WTC11 (cell line): ENCODE data around the gene COL18A1. TPM values are rescaled to one million over a fixed set of nuclear protein-coding genes. Genes with fewer than 3 reads are reported as not detected.

Source experiments
- ATAC-seq: fragments of 200-7000 bp; cut with Tn5 transposase; 2 replicates; pipeline ENCODE4 v1.10.0; 2021; ENCODE audit warnings: mild to moderate bottlenecking, moderate library complexity
- CTCF ChIA-PET: fragments of 300-600 bp; sonication (Branson Sonifier 250); formaldehyde crosslinking; loops from one replicate; lab custom pipeline; 2021; ENCODE audit warnings: antibody characterized with exemption; lab: Charles Lee
- POLR2A ChIA-PET: fragments of 350-600 bp; sonication (Branson Sonifier 250); formaldehyde crosslinking; loops from one replicate; lab custom pipeline; 2021; ENCODE audit warnings: antibody characterized with exemption; lab: Charles Lee
- DNase-seq: peaks from one replicate; pipeline ENCODE4 v3.0.0; 2021; ENCODE audit warnings: low spot score
- H3K27ac Mint-ChIP-seq: 2 replicates; pipeline ENCODE4 v1.8.0; 2021; ENCODE audit warnings: mixed read lengths
- H3K27me3 Mint-ChIP-seq: 2 replicates; pipeline ENCODE4 v1.8.0; 2021; ENCODE audit warnings: low read depth, mild to moderate bottlenecking, moderate library complexity, mixed read lengths
- H3K36me3 Mint-ChIP-seq: 2 replicates; pipeline ENCODE4 v1.8.0; 2021; ENCODE audit warnings: mixed read lengths
- H3K4me1 Mint-ChIP-seq: 2 replicates; pipeline ENCODE4 v1.8.0; 2022; ENCODE audit warnings: mixed read lengths
- H3K4me3 Mint-ChIP-seq: 2 replicates; pipeline ENCODE4 v1.8.0; 2021; ENCODE audit warnings: mild to moderate bottlenecking, moderate library complexity, mixed read lengths
- H3K9me3 Mint-ChIP-seq: 2 replicates; pipeline ENCODE4 v1.8.0; 2021; ENCODE audit warnings: mixed read lengths
- FOXP1 ChIP-seq: sonication (generic); formaldehyde crosslinking; IDR thresholded peaks from 2 replicates; pipeline ENCODE4 v1.8.0; 2022; ENCODE audit warnings: missing genetic modification reagents, mild to moderate bottlenecking, moderate library complexity, borderline replicate concordance
- HMGA2 ChIP-seq: fragments of 250-450 bp; sonication (Bioruptor Pico); IDR thresholded peaks from 2 replicates; pipeline ENCODE4 v1.4.0; 2021; ENCODE audit warnings: mild to moderate bottlenecking, moderate library complexity
- JUN ChIP-seq: sonication (generic); formaldehyde crosslinking; IDR thresholded peaks from 2 replicates; pipeline ENCODE4 v1.8.0; 2023; ENCODE audit warnings: mild to moderate bottlenecking, missing genetic modification reagents
- MXD4 ChIP-seq: fragments of 250-450 bp; sonication (Bioruptor Pico); IDR thresholded peaks from 2 replicates; pipeline ENCODE4 v1.8.0; 2021; ENCODE audit warnings: mild to moderate bottlenecking, moderate library complexity, borderline replicate concordance
- MYBL2 ChIP-seq: sonication (generic); formaldehyde crosslinking; IDR thresholded peaks from 2 replicates; pipeline ENCODE4 v1.8.1; 2023; ENCODE audit warnings: mild to moderate bottlenecking, moderate library complexity, missing genetic modification reagents
- NFATC4 ChIP-seq: fragments of 250-450 bp; sonication (Bioruptor Pico); IDR thresholded peaks from 2 replicates; pipeline ENCODE4 v1.9.0; 2021; ENCODE audit warnings: mild to moderate bottlenecking
- SMAD3 ChIP-seq: sonication (generic); formaldehyde crosslinking; IDR thresholded peaks from 2 replicates; pipeline ENCODE4 v1.8.0; 2022; ENCODE audit warnings: missing genetic modification reagents, mild to moderate bottlenecking, borderline replicate concordance
- SMAD4 ChIP-seq: sonication (generic); formaldehyde crosslinking; IDR thresholded peaks from 2 replicates; pipeline ENCODE4 v1.8.0; 2022; ENCODE audit warnings: mild to moderate bottlenecking, missing genetic modification reagents
- SP1 ChIP-seq: sonication (generic); formaldehyde crosslinking; conservative IDR thresholded peaks from 2 replicates; pipeline ENCODE4 v1.8.1; 2022; ENCODE audit warnings: missing genetic modification reagents
- TCF7 ChIP-seq: sonication (generic); formaldehyde crosslinking; IDR thresholded peaks from 2 replicates; pipeline ENCODE4 v1.8.0; 2022; ENCODE audit warnings: mild to moderate bottlenecking, low read depth, missing genetic modification reagents, moderate library complexity
- TEAD4 ChIP-seq: sonication (generic); formaldehyde crosslinking; IDR thresholded peaks from 2 replicates; pipeline ENCODE4 v1.8.0; 2022; ENCODE audit warnings: mild to moderate bottlenecking, missing genetic modification reagents
- ZNF121 ChIP-seq: sonication (generic); formaldehyde crosslinking; IDR thresholded peaks from 2 replicates; pipeline ENCODE4 v1.8.0; 2023; ENCODE audit warnings: missing genetic modification reagents
- ZNF138 ChIP-seq: sonication (generic); formaldehyde crosslinking; conservative IDR thresholded peaks from 2 replicates; pipeline ENCODE4 v1.8.1; 2022; ENCODE audit warnings: mild to moderate bottlenecking, moderate library complexity, missing genetic modification reagents
- total RNA-seq: library from RNA; stranded (reverse); gene quantifications from 3 replicates; pipeline ENCODE4 v1.2.3, GENCODE V29; 2021
- TF ChIP-seq, protein P1 (sequence below): fragments of 200-600 bp; IDR thresholded peaks from 2 replicates; pipeline ENCODE4 v1.8.0; 2022; ENCODE audit warnings: antibody characterized with exemption
- TF ChIP-seq, protein P2 (sequence below): sonication (generic); formaldehyde crosslinking; IDR thresholded peaks from 2 replicates; pipeline ENCODE4 v1.8.1; 2023; ENCODE audit warnings: mild to moderate bottlenecking, missing genetic modification reagents, moderate library complexity
- TF ChIP-seq, protein P3 (sequence below): sonication (generic); formaldehyde crosslinking; IDR thresholded peaks from 2 replicates; pipeline ENCODE4 v1.8.0; 2022; ENCODE audit warnings: missing genetic modification reagents

The COL18A1 gene
- total RNA-seq, 1 experiment from 2014 or later: 231 TPM

DNA sequence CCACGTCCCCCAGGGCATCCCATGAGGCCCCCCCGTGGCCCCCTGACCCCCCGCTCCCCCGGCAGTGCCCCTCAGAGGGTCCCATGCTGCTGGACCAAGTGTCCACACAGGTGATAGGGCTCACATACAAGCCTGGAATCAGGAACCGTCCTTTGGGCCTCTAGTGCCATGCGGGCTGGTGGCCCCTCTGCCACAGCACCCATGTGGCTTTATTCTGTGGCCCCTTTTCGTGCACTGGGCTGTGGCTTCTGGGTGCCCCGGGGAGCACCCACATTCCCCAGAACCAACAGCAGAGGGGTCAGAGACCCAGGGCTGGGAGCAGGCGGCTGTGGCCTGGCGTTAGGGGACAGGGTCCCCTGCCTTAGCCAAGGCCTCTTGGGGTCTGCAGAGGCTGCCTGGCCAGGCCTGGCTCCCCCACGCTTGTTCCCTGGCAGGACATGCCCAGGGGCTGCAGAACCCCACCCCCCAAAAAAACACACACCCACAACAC is 105.5 kb downstream of the COL18A1 start (continued):
- TF ChIP-seq, protein P1, sequence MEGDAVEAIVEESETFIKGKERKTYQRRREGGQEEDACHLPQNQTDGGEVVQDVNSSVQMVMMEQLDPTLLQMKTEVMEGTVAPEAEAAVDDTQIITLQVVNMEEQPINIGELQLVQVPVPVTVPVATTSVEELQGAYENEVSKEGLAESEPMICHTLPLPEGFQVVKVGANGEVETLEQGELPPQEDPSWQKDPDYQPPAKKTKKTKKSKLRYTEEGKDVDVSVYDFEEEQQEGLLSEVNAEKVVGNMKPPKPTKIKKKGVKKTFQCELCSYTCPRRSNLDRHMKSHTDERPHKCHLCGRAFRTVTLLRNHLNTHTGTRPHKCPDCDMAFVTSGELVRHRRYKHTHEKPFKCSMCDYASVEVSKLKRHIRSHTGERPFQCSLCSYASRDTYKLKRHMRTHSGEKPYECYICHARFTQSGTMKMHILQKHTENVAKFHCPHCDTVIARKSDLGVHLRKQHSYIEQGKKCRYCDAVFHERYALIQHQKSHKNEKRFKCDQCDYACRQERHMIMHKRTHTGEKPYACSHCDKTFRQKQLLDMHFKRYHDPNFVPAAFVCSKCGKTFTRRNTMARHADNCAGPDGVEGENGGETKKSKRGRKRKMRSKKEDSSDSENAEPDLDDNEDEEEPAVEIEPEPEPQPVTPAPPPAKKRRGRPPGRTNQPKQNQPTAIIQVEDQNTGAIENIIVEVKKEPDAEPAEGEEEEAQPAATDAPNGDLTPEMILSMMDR: no peak
- no peak for TF ChIP-seq TCF7 (CRISPR knock-in tag)
- TF ChIP-seq HMGA2 (CRISPR knock-in tag): no peak
- TF ChIP-seq SP1 (CRISPR knock-in tag): no peak
- TF ChIP-seq ZNF121: no peak
- no peak for TF ChIP-seq FOXP1 (CRISPR knock-in tag)
- TF ChIP-seq, protein P2, sequence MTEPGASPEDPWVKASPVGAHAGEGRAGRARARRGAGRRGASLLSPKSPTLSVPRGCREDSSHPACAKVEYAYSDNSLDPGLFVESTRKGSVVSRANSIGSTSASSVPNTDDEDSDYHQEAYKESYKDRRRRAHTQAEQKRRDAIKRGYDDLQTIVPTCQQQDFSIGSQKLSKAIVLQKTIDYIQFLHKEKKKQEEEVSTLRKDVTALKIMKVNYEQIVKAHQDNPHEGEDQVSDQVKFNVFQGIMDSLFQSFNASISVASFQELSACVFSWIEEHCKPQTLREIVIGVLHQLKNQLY: no peak
- TF ChIP-seq SMAD4 (CRISPR knock-in tag): no peak
- no peak for TF ChIP-seq SMAD3 (CRISPR knock-in tag)
- no peak for TF ChIP-seq TEAD4 (CRISPR knock-in tag)
- TF ChIP-seq MYBL2 (CRISPR knock-in tag): no peak

DNA sequence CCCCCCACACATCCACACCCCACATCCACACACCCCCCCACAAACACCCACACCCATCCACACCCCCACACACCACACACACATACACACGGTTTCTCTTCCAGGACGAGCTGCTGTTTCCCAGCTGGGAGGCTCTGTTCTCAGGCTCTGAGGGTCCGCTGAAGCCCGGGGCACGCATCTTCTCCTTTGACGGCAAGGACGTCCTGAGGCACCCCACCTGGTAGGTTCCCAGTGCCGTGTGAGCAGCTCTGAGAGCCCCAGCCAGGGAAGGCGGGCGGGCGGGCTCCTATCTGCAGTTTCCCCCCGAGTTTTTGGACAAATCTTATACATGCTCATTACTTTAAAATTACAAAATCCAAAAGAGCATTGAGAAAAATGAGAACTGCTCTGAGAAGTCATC is 106.0 kb downstream of the COL18A1 start:
- no peak for DNase-seq
- Mint-ChIP-seq H3K9me3 (no peaks in the 10 kb centered on the region), H3K4me3 (no peak overlapping the region), H3K27me3 (no peaks in the 10 kb centered on the region; the same call in 1 of the 2 replicates)
- TF ChIP-seq MXD4 (CRISPR knock-in tag): no peak
- TF ChIP-seq, all 79 proteins: peak for 0
- POLR2A ChIA-PET: no interaction called here
- peaks cover 8% of the 10 kb centered on the region for H3K36me3 Mint-ChIP-seq
- CTCF ChIA-PET: interaction anchor here (0.6 kb wide), 1 partner anchor 187 kb away, joined by 6 read pairs; no protein-coding TSS in a partner anchor
- no peaks in the 10 kb centered on the region for H3K4me1 Mint-ChIP-seq
- H3K27ac Mint-ChIP-seq: no peak overlapping the region
- ATAC-seq: no peak

DNA sequence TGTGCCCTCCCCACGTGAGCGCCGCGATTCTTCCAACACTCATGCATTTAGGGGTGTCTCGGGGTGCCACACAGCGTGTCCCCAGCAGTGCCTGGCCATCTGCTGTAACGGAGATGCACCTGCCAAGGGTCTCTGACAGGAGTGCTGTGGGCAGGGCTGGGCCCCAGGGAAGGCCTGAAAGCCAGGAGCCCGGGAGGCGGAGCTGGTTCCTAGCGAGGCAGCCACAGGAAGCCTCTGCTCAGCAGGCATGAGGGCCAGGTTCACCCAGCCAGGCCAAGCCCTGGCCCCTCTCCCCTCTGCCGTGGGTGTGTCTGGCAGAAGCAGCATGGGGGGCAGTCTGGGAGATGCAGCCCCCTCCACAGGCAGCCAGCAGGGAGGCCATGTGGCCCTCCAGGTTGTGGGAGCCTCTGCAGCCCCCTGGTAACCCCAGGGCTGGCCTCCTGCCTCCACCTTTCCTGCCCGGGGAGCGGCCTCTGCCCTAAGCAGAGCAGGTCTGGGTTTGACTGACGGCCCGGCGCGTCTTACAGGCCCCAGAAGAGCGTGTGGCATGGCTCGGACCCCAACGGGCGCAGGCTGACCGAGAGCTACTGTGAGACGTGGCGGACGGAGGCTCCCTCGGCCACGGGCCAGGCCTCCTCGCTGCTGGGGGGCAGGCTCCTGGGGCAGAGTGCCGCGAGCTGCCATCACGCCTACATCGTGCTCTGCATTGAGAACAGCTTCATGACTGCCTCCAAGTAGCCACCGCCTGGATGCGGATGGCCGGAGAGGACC is 106.9 kb downstream of the COL18A1 start:
- no peak; the same call in 1 of the 2 replicates for ATAC-seq
- POLR2A ChIA-PET: no interaction called here
- no peak overlapping the region for H3K27ac Mint-ChIP-seq
- peaks cover 8% of the 10 kb centered on the region for H3K36me3 Mint-ChIP-seq
- no peak overlapping the region for H3K4me3 Mint-ChIP-seq
- no peaks in the 10 kb centered on the region for H3K9me3 Mint-ChIP-seq
- TF ChIP-seq NFATC4 (CRISPR knock-in tag): no peak
- TF ChIP-seq JUN (CRISPR knock-in tag): no peak
- TF ChIP-seq ZNF138: no peak
- TF ChIP-seq, protein P3, sequence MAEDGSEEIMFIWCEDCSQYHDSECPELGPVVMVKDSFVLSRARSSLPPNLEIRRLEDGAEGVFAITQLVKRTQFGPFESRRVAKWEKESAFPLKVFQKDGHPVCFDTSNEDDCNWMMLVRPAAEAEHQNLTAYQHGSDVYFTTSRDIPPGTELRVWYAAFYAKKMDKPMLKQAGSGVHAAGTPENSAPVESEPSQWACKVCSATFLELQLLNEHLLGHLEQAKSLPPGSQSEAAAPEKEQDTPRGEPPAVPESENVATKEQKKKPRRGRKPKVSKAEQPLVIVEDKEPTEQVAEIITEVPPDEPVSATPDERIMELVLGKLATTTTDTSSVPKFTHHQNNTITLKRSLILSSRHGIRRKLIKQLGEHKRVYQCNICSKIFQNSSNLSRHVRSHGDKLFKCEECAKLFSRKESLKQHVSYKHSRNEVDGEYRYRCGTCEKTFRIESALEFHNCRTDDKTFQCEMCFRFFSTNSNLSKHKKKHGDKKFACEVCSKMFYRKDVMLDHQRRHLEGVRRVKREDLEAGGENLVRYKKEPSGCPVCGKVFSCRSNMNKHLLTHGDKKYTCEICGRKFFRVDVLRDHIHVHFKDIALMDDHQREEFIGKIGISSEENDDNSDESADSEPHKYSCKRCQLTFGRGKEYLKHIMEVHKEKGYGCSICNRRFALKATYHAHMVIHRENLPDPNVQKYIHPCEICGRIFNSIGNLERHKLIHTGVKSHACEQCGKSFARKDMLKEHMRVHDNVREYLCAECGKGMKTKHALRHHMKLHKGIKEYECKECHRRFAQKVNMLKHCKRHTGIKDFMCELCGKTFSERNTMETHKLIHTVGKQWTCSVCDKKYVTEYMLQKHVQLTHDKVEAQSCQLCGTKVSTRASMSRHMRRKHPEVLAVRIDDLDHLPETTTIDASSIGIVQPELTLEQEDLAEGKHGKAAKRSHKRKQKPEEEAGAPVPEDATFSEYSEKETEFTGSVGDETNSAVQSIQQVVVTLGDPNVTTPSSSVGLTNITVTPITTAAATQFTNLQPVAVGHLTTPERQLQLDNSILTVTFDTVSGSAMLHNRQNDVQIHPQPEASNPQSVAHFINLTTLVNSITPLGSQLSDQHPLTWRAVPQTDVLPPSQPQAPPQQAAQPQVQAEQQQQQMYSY: peak; percentile 74
- TF ChIP-seq, all 79 proteins: peak for 1
- Mint-ChIP-seq H3K4me1 (no peaks in the 10 kb centered on the region), H3K27me3 (no peaks in the 10 kb centered on the region)
- no peak for DNase-seq
- CTCF ChIA-PET: interaction anchor here (0.6 kb wide), 1 partner anchor 188 kb away, joined by 6 read pairs; no protein-coding TSS in a partner anchor
